ENCODE results near the gene ACTN3. TPM values are rescaled to one million over a fixed set of nuclear protein-coding genes. Genes with fewer than 3 reads are reported as not detected.
"Not testable (repeated sequence)": the region's sequence is repeated elsewhere in the genome, so short reads cannot be mapped to it uniquely, and the experiment has no call there.

Gene ACTN3
- total RNA-seq, 1 donor from 2014 or later: not detected

DNA sequence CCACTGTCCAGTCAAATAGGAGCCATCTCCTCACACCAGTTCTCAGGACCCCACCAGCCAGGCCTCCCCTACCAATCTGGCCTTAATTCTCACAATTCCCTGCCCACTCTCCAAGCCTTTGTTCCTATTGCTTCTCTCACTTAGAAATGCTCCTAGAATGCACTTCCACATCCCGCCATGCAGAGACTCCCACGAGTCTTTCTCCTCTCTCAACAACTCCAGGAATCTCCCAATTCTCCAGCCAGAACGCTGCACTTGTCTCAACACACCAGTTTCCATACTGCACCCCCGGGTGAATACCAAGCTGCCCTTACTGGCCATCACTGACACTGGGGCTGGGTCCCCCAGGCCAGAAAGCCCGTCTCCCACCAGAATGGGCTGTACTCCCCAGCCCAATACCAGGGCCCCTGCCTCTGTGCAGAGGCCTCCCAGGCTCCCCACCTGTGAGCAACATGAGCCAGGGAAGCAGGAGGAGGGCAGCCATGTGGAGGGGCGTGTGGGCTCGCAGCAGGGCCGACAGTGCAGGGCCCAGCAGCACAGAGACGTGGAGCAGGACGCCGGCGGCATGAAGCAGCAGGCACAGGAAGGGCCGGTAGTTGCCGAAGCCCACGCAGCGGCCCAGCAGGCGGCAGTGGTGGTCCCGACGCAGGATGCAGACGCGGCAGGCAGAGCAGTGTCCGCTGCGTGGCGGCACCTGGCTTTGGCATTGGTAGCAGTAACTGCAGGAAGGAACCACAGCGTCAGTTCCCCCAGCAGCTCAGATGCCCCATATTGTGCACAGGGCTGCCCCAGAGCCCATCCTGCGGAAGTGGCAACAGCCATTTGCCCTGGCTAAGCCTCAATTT, 3.2 kb upstream of the ACTN3 start:
- peak; percentile 47 for DNase-seq (ENCODE audit: extremely low read depth, low read depth, low spot score)

DNA sequence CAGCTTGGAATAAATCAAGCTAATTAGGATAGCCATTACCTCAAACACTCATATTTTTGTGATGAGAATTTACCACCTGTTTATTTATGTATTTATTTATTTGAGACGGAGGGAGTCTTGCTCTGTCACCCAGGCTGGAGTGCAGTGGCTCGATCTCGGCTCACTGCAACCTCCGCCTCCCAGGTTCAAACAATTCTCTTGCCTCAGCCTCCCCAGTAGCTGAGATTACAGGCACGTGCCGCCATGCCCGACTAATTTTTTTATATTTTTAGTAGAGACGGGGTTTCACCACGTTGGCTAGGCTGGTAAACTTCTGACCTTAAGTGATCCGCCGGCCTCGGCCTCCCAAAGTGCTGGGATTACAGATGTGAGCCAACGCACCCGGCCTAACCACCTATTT, 1.8 kb upstream of the ACTN3 start:
- DNase-seq (ENCODE audit: extremely low read depth, low read depth, low spot score): not testable (repeated sequence)

GRCh38 chr11:66545701-66546367, 869 bp upstream of the ACTN3 start, which contains the start of gene ZDHHC24:
ZDHHC24 (minus strand) TSS chr11:66546048; CDS start chr11:66546003, 45 bp downstream.
- peak; percentile 58 for DNase-seq (ENCODE audit: extremely low read depth, low read depth, low spot score)

GRCh38 chr11:66546966-66547661, 411 bp downstream of the ACTN3 start:
- no peak for DNase-seq (ENCODE audit: extremely low read depth, low read depth, low spot score)

- DNase-seq (ENCODE audit: extremely low read depth, low read depth, low spot score): no peak
Measured at GRCh38 chr11:66547662-66548009, 933 bp downstream of the ACTN3 start.

DNA sequence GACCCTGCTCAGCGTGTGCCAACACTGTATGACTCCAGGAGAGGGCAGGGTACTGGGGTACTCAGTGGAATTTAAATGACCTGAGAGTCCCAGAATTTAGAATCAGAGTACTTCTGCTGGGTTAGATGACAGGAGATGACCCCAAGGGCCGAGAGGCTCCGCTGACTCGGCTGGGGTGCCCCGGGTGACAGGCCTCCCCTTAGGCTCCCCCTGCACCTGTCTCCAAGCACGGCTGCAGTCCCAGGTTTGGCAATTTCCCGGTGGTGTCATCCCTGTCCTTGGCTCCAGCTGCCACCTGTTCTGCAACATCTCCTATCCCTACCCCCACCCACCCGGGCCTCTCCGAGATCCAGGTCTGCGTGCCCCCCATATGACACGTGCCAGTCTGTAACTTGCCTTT, 1.3 kb downstream of the ACTN3 start:
- no peak for DNase-seq (ENCODE audit: extremely low read depth, low read depth, low spot score)

DNA sequence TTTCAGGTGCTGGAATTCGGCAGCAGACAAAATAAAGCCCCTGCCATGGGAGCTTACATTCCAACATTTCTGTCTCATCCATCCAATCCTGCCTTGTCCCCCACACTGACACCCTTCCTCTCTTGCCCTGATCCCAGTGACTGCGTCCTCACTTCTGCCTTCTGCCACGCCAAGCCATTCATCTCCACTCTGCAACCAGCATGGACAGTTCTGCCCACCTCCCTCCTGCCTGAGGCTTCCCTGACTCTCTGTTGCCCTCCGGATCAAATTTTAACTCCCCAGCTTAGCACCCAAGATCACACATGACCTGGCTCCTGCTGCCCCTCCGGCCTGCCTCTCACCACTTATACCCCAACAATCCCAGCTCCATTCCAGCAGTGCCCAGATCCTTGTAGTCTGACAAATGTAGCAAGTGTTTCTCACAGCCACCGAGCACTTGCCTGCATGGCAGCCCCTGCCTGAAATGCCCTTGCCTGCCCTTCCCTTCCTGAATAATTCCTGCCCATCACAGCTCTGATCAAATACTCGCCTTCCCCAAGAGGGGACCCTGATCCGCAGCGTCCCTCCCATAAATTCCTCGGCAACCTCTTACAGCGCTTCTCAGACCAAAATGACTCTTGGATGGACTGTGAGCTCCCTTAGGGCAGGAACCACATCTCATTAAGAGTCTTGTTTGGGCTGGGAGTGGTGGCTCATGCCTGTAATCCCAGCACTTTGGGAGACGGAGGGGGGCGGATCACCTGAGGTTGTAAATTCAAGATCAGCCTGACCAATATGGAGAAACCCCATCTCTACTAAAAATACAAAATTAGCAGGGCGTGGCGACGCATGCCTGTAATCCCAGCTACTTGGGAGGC, 2.3 kb downstream of the ACTN3 start:
- no peak for DNase-seq (ENCODE audit: extremely low read depth, low read depth, low spot score)

DNA sequence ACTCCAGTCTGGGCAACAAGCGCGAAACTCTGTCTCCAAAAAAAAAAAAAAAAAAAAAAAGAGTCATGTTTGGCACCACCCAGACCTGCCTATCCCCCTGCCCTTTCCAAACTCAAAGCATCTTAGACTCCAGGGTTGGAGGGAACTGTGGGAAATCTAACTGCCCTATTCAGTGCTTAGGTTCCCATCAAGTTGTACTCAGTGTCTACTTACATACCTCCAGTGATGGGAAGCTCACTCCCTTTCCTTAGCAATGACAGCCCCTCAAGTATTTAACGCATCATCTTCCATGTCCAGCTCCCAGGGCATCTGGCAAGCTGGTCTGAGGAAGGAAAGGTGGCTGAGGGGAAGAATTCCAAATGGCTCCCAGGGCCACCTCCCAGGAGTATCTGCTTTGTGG, 3.0 kb downstream of the ACTN3 start:
- no peak for DNase-seq (ENCODE audit: extremely low read depth, low read depth, low spot score)

- DNase-seq (ENCODE audit: extremely low read depth, low read depth, low spot score): no peak
Measured at GRCh38 chr11:66550887-66551286, 4.2 kb downstream of the ACTN3 start.

DNA sequence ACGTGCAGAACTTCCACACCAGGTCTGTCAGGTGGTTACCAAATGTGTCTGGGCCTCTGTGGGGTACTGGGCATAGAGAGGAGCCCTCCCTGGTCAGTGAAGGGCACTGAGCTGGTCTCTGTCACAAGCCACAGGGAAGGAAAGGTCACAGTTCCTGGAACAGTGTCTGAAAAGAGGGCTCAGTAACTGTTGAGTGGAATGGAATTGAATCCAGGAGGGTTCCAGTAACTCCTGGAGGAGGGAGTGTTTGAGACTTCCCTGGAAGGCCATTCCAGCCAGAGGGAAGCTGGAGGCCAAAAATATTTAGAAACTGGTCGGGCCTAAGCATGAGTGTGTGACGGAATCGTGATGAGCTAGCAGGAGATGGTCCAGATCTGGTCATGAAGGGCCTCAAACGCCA, 7.9 kb downstream of the ACTN3 start:
- no peak for DNase-seq (ENCODE audit: extremely low read depth, low read depth, low spot score)

GRCh38 chr11:66555416-66555815, 8.7 kb downstream of the ACTN3 start:
- no peak for DNase-seq (ENCODE audit: extremely low read depth, low read depth, low spot score)

- no peak for DNase-seq (ENCODE audit: extremely low read depth, low read depth, low spot score)
Measured at GRCh38 chr11:66556086-66556485, 9.4 kb downstream of the ACTN3 start.

GRCh38 chr11:66557733-66558326, 11.1 kb downstream of the ACTN3 start:
- DNase-seq (ENCODE audit: extremely low read depth, low read depth, low spot score): no peak

GRCh38 chr11:66559142-66559865, 12.6 kb downstream of the ACTN3 start:
- DNase-seq (ENCODE audit: extremely low read depth, low read depth, low spot score): no peak

- no peak for DNase-seq (ENCODE audit: extremely low read depth, low read depth, low spot score)
Measured at GRCh38 chr11:66559866-66560676, 13.4 kb downstream of the ACTN3 start.

GRCh38 chr11:66561178-66561974, 14.7 kb downstream of the ACTN3 start:
- no peak for DNase-seq (ENCODE audit: extremely low read depth, low read depth, low spot score)

DNA sequence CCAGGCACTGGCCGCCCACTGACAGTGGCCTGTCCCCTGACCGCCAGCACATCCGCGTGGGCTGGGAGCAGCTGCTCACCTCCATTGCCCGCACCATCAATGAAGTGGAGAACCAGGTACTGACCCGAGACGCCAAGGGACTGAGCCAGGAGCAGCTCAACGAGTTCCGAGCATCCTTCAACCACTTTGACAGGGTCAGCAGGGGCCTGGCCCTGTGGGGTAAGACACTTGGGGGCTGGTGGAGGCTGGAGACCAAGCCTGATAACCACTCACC, 15.2 kb downstream of the ACTN3 start:
- DNase-seq (ENCODE audit: extremely low read depth, low read depth, low spot score): no peak

DNA sequence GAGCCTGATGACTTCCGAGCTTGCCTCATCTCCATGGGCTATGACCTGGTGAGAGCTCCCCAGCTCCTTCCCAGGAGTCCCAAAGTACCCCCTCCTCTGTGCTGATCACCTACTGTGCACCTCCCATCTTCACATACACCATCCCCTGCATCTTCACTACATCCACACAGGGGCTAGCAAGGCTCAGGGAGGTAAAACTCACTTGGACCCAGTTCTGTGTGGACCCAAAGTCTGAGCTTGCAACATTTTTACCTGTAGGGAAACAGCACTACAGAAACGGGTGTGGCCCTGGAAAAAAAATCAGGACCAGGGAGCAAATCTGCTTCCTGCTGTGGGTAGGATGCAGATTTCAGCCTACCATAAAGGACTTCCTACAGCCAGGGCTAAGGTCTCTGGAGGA, 15.6 kb downstream of the ACTN3 start:
- DNase-seq (ENCODE audit: extremely low read depth, low read depth, low spot score): no peak
